ENCODE measurements around the gene ANKRD65.

DNA sequence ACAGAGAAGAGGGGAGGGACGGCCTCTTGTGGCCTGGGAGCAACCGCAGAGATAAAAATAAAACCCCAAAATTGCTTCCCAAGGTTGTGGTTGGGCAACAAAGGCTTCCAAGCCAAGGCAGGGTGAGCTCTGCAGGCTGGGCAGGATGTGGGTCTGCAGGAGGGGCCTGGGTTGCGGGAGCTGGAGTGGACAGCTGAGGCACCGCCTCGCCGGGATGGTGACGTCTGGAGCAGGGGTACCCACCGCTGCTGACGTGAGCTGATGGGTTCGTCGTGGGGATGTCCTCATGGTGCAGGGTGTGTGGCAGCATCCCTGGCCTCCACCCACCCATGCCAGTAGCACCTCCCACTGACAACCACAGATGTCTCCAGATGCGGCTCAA lies 49.7 kb downstream of the ANKRD65 start:
- TF ChIP-seq, protein P1, sequence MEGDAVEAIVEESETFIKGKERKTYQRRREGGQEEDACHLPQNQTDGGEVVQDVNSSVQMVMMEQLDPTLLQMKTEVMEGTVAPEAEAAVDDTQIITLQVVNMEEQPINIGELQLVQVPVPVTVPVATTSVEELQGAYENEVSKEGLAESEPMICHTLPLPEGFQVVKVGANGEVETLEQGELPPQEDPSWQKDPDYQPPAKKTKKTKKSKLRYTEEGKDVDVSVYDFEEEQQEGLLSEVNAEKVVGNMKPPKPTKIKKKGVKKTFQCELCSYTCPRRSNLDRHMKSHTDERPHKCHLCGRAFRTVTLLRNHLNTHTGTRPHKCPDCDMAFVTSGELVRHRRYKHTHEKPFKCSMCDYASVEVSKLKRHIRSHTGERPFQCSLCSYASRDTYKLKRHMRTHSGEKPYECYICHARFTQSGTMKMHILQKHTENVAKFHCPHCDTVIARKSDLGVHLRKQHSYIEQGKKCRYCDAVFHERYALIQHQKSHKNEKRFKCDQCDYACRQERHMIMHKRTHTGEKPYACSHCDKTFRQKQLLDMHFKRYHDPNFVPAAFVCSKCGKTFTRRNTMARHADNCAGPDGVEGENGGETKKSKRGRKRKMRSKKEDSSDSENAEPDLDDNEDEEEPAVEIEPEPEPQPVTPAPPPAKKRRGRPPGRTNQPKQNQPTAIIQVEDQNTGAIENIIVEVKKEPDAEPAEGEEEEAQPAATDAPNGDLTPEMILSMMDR (IDR thresholded peaks at IDR 0.05): no peak
- TF ChIP-seq POLR2A (IDR thresholded peaks at IDR 0.05): no peak
